HG02852 (cell line): Measurements from ENCODE around the gene ERBB4.

Source experiments
- ATAC-seq: cut with Tn5 transposase; IDR thresholded peaks from one replicate; pipeline ENCODE4 v1.9.1; 2021; ENCODE audit warnings: mild to moderate bottlenecking, moderate library complexity; ENCODE audit not compliant: unreplicated experiment

The ERBB4 gene

DNA sequence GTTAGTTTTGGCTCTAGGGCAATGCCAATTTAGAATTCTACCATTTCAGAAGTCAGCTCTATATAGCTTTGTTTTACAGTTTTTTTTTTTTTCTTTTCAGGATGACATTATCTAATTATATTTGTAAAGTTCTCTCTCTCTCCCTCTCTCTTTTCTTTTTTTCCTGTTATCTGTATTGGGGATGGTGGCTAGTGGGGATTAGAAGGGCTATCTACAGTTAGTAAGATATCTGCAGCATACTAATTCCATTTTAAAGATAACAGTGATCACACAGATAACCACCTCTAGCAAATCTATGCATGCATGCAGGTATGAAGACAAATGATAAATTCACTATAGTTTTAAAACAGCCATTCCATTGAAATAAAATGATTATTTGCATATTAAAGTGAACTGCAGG, 438.9 kb downstream of the ERBB4 start:
- no peak for ATAC-seq

- ATAC-seq: no peak
These were observed 439.6 kb downstream of the ERBB4 start for GRCh38 chr2:212098966-212099365.

DNA sequence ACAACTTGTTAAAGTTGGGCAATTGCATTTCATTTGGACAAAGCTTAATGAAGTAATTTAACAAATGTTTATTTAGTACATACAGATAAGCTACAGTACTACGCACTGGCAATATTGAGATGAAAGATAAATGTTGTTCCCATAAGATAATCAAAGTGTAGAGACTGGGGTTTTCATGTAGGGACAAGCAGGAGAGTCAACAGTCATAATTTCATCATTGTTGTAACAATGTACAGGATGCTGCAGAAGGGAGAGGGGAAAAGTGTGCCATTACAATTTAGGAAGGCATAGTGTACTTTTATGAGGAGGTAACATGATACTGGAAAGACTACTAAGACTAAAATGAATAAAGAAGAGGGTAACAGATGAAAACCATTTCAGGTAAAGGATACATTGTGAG, 441.6 kb downstream of the ERBB4 start:
- no peak for ATAC-seq

DNA sequence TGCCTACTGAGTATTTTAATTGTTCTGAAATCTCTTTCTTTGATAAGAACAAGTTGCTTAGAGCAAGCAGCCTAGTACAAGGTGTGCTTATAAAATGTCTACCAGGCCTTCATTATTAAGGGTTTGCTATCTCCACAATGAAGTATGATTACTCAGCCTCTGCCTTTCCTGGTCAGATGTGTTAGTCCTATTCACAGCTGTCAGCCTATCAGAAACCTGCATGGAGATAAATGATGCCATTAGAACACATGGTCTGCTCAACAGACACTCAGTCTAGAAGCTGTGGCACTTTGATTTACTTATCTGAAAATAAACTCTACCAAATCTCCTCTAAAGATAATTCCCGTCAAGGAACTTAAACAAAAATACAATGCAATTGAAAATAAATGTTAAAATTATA, 448.7 kb downstream of the ERBB4 start:
- no peak for ATAC-seq

GRCh38 chr2:212088353-212088752, 450.2 kb downstream of the ERBB4 start:
- ATAC-seq: no peak

- ATAC-seq: no peak
These were observed 455.1 kb downstream of the ERBB4 start for GRCh38 chr2:212083492-212083891.

GRCh38 chr2:212078103-212078502, 460.5 kb downstream of the ERBB4 start:
- peak; percentile 68 for ATAC-seq

- no peak for ATAC-seq
These were observed 462.1 kb downstream of the ERBB4 start for GRCh38 chr2:212076456-212076855.

DNA sequence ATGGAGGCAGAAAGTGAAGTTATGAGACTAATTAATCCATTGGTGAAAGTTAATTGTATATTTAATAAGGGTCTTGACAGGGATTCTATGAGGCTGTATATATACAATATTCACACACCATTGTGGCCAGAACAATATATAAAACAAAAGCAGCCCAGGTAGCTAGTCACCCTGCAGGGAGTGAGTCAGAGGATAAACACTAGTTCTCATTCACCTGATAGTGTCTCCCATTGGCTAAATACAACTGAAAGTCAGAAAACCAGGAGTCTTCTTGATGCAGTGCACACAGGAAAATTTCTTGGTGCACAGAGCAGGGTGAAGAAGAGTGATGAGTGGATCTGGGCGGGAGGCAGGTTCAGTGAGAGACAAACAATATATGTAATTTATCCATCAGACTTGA, 465.2 kb downstream of the ERBB4 start:
- no peak for ATAC-seq

- ATAC-seq: no peak
These were observed 472.1 kb downstream of the ERBB4 start for GRCh38 chr2:212066546-212066945.

DNA sequence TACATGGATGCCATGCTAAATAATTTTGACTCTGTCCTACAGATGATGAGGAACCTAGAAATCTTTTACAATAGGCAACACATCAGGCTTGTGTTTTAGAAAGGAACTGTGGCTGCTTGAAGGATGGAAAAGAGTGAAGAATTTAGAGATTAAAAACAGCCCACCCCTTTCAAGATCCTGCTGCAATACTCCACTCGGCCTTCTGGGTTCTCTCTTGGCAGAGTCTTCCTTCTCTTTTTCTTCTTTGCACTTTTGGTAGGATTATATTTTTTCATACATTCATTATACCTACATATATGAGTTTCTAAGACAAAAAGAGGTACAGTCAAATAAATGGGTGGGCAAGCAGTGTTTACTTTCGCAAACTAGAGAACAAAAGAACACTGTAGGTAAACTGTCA, 474.3 kb downstream of the ERBB4 start:
- no peak for ATAC-seq

- peak; percentile 52 for ATAC-seq
These were observed 486.0 kb downstream of the ERBB4 start for GRCh38 chr2:212052412-212053159.

- ATAC-seq: no peak
These were observed 487.7 kb downstream of the ERBB4 start for GRCh38 chr2:212050871-212051270.

GRCh38 chr2:212042562-212042961, 496.0 kb downstream of the ERBB4 start:
- no peak for ATAC-seq

DNA sequence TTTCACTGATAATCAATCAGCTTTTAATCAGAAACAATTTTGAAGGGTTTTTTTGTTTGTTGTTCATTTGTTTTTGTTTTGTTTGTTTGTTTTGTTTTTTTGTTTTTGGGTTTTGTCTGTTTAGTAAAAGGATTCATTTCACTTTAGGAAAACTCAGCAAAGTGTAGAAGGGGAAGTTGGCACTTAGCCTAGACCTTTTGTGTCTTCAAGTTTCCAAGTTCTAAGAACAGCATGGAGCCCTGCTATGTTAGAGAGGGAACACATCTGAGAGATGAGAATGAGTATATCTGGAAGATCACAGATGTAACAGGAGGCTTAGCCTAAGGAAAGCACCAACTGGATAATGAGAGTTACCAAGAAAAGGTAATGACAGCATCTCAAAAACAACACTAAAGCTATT, 501.5 kb downstream of the ERBB4 start:
- ATAC-seq: no peak

DNA sequence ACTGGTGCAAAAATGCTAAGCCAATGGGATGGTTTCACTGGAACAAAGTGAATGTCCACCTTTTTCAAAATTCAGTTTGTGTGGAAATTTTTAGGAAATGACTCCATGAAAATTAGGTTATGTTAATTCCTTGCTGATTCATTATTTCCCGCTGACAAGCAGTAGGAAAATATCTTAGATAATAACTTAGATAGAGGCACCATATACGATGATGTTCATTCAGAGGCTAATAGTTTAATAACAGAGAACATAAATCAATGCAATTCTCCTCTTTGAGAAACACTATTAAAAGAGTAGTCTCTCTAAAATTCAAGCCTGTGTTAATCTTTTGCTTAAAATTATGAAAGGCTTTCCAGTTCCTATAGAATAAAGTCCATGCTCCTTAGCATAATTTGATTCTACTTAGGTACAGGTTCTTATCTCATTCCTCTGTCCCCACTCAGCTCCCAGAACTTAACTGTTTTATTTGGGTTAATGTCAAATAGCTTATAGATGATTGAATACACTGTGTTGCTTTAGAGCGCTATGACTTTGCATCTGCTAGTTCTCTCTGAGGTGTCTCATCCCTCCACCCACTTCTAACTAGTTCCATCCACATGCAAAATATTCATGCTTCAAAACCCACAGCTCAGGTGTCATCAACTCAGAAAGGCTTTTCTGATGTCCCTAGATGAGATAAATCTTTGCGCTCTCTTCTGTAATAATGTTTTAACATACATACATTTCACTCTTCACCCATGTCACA, 503.6 kb downstream of the ERBB4 start:
- no peak for ATAC-seq

- no peak for ATAC-seq
These were observed 504.7 kb downstream of the ERBB4 start for GRCh38 chr2:212033888-212034287.

DNA sequence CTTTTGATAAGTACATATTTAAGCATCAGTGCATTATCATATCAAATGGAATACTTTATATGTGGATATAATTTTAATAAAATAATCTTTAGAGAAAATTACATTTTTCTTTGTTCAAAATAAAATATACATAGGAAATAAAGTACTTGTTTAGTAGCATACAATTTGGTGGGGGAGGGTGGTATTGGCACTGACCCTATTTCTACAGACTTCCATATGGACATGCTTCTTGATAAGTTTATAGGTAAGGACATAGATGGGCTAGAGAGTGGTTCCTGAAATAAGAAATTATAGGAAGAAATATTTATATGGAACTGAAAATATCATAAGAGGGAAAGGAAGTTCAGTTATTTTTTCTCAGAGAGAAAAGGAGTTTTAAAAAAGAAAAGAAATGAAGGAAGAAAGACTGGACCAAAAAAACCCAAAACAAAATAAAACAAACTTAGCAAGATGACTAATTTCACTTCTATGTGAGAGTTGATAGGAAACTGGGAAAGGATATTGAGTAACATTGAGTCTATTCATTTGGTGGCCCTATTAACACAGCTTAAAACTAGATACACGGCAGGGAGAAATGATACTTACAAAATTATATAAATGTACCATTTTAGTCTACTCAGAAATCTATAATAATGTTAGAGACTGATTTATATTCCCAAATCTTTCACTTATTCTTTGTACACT, 505.9 kb downstream of the ERBB4 start:
- no peak for ATAC-seq

DNA sequence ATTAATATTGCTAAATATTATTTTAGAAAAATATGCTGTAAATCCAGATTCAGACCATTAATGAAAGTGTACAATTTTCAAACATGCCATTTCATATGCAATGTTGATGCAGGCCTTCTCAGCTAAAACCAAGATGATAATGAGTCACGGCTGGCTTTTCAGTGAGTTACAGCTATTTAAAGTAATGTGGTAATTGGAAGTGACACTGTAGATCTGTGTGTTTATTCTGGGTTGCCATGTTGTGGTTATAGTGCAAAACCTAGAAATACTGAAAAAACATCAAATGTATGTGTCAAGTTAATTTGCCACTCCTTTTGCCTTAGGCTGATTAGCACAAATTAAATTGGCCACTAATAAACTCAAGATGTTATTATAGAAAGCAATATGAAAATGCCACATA, 506.6 kb downstream of the ERBB4 start:
- no peak for ATAC-seq

DNA sequence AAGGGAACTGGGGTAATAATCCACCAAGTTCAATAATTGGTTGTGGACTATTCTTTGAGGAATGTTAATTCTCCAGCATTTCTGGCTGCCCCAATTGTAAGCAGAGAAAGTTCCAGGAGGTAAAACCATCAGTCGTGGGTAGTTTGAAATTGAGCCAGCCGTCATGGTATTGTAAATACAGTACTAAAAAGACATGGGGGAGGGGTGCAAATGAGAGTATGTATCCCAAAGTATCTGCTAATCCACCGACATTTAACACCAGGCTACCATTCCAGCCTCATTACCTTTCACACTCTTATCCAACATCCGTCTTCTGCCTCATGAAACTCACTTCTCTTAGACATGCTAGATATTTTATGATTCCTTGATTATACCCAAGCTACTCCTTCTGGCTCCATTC, 507.9 kb downstream of the ERBB4 start:
- no peak for ATAC-seq

DNA sequence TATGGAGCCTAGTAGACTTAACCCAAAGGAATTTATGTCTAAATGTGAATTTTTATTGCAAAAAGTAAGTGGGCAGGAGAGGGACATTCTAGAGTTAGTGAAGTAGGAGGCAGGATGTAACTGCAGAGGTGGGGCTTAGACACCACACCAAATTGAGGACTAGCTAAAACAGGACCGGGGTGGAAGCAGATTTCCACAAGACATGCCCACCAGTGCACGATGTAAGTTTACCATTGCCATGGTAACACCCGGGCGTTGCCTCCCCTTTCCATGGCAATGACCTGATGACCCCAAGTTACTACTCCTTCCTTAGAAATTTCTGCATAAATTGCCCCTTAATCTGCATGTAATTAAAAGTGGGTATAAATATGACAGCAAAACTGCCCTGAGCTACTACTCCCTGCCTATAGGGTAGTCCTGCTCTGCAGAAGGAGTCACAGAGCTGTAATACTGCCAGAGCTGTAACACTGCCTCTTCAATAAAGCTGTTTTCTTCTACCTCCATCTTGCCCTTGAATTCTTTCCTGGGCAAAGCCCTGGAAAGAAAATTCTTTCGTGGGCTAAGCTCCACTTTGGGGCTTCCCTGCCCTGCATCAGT, 509.7 kb downstream of the ERBB4 start:
- ATAC-seq: no peak
